Right renal pelvis (tissue), 4 donors: ENCODE data around the gene RAD21L1. TPM values are rescaled to one million over a fixed set of nuclear protein-coding genes. Genes with fewer than 3 reads are reported as not detected.

Source experiments
- DNase-seq, 4 donors: peaks; one replicate each; pipeline ENCODE4 v3.0.0-alpha.2; 2013; ENCODE audit warnings: low read depth in 4 of 4, low spot score in 3 of 4, missing footprints in 1 of 4
- polyA plus RNA-seq, 4 donors: library from polyadenylated mRNA; unstranded; fragments of 120-200 nt; gene quantifications; one replicate each; pipeline ENCODE4 v1.2.1, GENCODE V29; 2013; ENCODE audit not compliant: insufficient read length in 4 of 4

RAD21L1 gene
- polyA plus RNA-seq = not detected

GRCh38 chr20:1225783-1226654 lies at the start of gene RAD21L1:
Gene RAD21L1 (plus strand): TSS chr20:1226044. CDS start chr20:1228454, 2,410 bp downstream.
- peak in 1 of 4 donors; percentile 38 for DNase-seq

- DNase-seq = no peak
These were observed 48.2 kb upstream of the RAD21L1 start for GRCh38 chr20:1177680-1178079.

- no peak for DNase-seq
These were observed 47.7 kb upstream of the RAD21L1 start for GRCh38 chr20:1178103-1178502.

- DNase-seq = no peak
These were observed 47.2 kb upstream of the RAD21L1 start for GRCh38 chr20:1178623-1179022.

GRCh38 chr20:1180949-1181348 lies 44.9 kb upstream of the RAD21L1 start:
- no peak for DNase-seq

GRCh38 chr20:1182106-1182505 lies 43.7 kb upstream of the RAD21L1 start:
- no peak for DNase-seq

- DNase-seq = no peak
These were observed 42.7 kb upstream of the RAD21L1 start for GRCh38 chr20:1183153-1183552.

GRCh38 chr20:1184260-1184637 lies 41.6 kb upstream of the RAD21L1 start:
- DNase-seq = no peak

GRCh38 chr20:1184638-1185315 lies 41.1 kb upstream of the RAD21L1 start, which contains the start of gene TMEM74B:
Gene TMEM74B (minus strand): TSS chr20:1184981. CDS start chr20:1183801, 1,180 bp downstream.
- no peak for DNase-seq

- DNase-seq = no peak
These were observed 40.5 kb upstream of the RAD21L1 start for GRCh38 chr20:1185316-1185741.

- DNase-seq = peak in 1 of 4 donors; percentile 18
These were observed 40.0 kb upstream of the RAD21L1 start for GRCh38 chr20:1185790-1186334.

GRCh38 chr20:1186367-1186991 lies 39.4 kb upstream of the RAD21L1 start:
- no peak for DNase-seq

GRCh38 chr20:1187605-1188171 lies 38.2 kb upstream of the RAD21L1 start:
- DNase-seq = no peak

GRCh38 chr20:1188347-1188746 lies 37.5 kb upstream of the RAD21L1 start:
- no peak for DNase-seq

GRCh38 chr20:1189827-1190226 lies 36.0 kb upstream of the RAD21L1 start:
- DNase-seq = no peak

GRCh38 chr20:1190847-1191246 lies 35.0 kb upstream of the RAD21L1 start:
- no peak for DNase-seq

- no peak for DNase-seq
These were observed 34.5 kb upstream of the RAD21L1 start for GRCh38 chr20:1191299-1191698.

GRCh38 chr20:1195226-1195625 lies 30.6 kb upstream of the RAD21L1 start:
- no peak for DNase-seq

GRCh38 chr20:1196634-1197033 lies 29.2 kb upstream of the RAD21L1 start:
- DNase-seq = no peak

- DNase-seq = no peak
These were observed 28.0 kb upstream of the RAD21L1 start for GRCh38 chr20:1197801-1198200.

GRCh38 chr20:1198751-1199150 lies 27.1 kb upstream of the RAD21L1 start:
- no peak for DNase-seq
